ENCODE data around the gene PCYT1B.

Gene PCYT1B

DNA sequence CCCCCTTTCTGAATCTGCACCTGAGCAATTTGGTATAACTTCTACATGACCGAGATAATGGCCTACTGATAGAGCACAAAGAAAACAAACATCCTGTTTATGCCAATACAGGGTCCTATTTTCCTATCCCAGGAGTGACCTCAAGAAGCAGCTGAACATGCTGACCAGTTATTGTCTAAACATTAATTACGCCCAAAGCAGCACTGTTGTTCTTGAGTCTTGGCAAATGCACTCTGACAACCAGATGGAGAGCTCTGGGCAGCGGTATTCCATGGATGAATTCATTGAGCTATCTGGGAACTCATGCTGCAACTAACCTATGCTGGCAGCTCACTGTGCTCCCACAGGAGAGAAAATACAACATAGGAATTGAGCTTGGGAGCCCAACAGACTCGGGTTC, 52.6 kb downstream of the PCYT1B start:
- Mint-ChIP-seq H3K36me3 (no peaks in the 10 kb centered on the region), H3K4me1 (ENCODE audit: low read depth) (no peaks in the 10 kb centered on the region), H3K27me3 (no peaks in the 10 kb centered on the region), H3K9me3 (ENCODE audit: low read depth) (no peaks in the 10 kb centered on the region), H3K4me3 (no peak overlapping the region), H3K27ac (no peak overlapping the region)

DNA sequence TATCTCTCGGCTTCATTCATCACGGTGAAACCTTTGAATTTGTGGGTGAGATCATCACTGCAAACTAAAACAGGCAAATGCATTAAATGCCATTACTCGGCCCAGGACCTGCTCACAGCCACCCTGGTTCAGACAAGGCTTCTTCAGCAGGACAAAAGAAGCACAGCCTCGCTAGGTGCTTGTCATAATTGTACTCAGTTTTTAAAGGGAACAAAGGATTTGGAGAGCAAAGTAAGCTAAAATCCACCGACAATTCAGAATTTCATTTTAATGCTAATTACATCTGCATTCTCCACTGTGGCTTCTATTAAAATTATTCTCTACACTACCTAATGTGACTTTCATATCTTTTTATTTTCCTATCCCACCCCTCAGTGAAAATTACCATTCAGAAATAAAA, 57.0 kb downstream of the PCYT1B start:
- no peaks in the 10 kb centered on the region for H3K36me3 Mint-ChIP-seq
- no peak overlapping the region for H3K4me3 Mint-ChIP-seq
- no peaks in the 10 kb centered on the region for H3K9me3 Mint-ChIP-seq (ENCODE audit: low read depth)
- H3K27me3 Mint-ChIP-seq: no peaks in the 10 kb centered on the region
- no peak overlapping the region for H3K27ac Mint-ChIP-seq
- no peaks in the 10 kb centered on the region for H3K4me1 Mint-ChIP-seq (ENCODE audit: low read depth)

DNA sequence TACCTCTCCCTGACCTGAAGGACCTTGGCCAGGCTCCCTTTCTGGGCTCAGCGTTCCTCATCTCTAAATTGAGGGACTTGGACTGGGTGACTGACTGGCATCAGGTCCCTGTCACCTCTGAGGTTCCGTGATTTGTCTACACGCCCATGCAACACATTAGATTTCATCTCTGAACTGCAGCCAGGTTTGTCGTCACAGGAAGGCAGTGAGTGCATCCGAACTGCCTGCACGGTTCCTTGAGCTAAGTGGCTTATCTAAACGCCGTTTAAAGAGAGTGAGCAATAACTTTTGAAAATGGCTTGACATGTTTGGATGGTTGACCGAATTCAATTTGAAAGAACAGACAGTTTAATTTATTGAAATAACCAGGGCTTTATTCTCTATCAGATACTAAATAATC, 70.1 kb downstream of the PCYT1B start:
- Mint-ChIP-seq H3K36me3 (no peaks in the 10 kb centered on the region), H3K4me1 (ENCODE audit: low read depth) (no peaks in the 10 kb centered on the region), H3K27me3 (no peaks in the 10 kb centered on the region), H3K4me3 (no peak overlapping the region), H3K9me3 (ENCODE audit: low read depth) (no peaks in the 10 kb centered on the region), H3K27ac (no peak overlapping the region)

DNA sequence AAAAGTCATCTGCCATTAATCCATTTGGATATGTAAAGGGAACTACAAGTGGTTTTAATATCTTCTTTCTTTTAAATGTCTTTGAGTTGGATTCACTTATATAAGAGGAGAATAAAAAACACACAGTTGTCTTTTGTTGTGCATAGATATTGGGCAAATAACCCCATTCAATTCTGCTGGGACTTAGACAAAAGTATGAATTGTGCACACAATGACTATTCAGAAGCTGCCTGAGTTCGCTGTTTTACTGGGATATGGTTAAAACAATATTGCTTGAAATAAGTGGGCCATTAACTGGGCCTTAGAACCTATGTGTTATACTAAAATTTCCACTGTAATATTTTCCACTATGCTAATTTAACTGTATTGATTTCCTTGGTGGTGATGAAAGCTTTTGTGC, 71.7 kb downstream of the PCYT1B start:
- H3K4me3 Mint-ChIP-seq: no peak overlapping the region
- H3K27me3 Mint-ChIP-seq: no peaks in the 10 kb centered on the region
- H3K27ac Mint-ChIP-seq: no peak overlapping the region
- H3K36me3 Mint-ChIP-seq: no peaks in the 10 kb centered on the region
- H3K4me1 Mint-ChIP-seq (ENCODE audit: low read depth): no peaks in the 10 kb centered on the region
- H3K9me3 Mint-ChIP-seq (ENCODE audit: low read depth): no peaks in the 10 kb centered on the region

DNA sequence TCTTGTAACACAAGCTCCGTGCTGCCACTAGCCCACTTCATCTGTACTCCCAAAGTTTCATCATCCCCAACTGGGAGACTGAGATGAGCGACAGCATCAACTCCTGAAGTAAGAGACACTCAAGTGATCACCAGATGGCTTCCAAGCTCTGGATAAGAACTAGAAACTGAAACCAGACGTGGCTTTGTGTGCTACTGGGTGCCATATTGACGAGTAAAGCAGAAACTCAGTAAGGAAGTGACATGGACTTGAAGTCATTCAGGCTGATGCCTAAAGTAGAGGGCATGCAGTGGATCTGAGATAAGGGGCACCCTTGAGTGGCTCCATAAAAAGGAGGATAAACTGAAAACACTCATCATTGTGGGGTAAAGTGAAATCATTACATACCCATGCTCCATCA, 72.4 kb downstream of the PCYT1B start:
- Mint-ChIP-seq H3K4me3 (no peak overlapping the region), H3K36me3 (no peaks in the 10 kb centered on the region), H3K27me3 (no peaks in the 10 kb centered on the region), H3K27ac (no peak overlapping the region), H3K9me3 (ENCODE audit: low read depth) (no peaks in the 10 kb centered on the region), H3K4me1 (ENCODE audit: low read depth) (no peaks in the 10 kb centered on the region)

DNA sequence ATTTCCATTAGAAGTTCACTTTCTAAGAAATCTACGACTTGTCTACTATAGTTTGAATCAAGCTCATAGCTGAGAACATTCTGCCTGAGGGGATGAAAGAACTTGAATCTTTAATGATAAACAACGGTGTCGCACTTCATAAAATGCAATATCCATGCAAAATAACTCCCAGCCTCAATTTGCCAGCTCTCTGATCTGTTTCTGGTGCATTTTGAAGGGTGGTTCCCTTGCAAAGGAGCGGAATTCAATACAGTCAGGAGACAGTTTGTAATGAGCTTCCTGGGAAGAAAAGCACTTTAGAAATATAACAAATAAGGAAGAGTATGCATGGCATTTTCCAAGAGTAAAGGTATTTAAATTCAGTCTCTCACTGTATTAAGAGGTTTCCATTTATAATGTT, 80.0 kb downstream of the PCYT1B start:
- Mint-ChIP-seq H3K4me3 (no peak overlapping the region), H3K27ac (no peak overlapping the region), H3K4me1 (ENCODE audit: low read depth) (no peaks in the 10 kb centered on the region), H3K27me3 (peaks cover 2% of the 10 kb centered on the region), H3K36me3 (no peaks in the 10 kb centered on the region), H3K9me3 (ENCODE audit: low read depth) (no peaks in the 10 kb centered on the region)

DNA sequence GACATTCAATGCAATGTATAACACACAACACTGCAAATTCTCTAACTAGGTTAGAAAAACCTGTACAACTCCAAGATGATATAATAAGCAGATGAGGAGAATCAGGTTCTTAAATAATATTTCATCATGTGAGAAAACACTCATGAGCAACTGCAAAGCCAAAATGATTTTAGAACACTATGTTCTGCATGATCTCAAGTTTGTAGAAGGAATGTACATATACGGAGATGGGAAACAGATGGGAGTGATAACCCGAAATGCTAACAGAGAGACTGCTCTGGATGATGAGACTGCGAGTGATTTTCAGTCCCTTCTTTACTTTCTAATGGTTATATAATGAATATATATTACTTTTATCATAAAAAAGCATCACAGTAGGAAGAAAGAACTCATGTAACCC, 80.9 kb downstream of the PCYT1B start:
- Mint-ChIP-seq H3K27ac (no peak overlapping the region), H3K9me3 (ENCODE audit: low read depth) (no peaks in the 10 kb centered on the region), H3K4me3 (no peak overlapping the region), H3K36me3 (no peaks in the 10 kb centered on the region), H3K4me1 (ENCODE audit: low read depth) (no peaks in the 10 kb centered on the region), H3K27me3 (peaks cover 2% of the 10 kb centered on the region)

DNA sequence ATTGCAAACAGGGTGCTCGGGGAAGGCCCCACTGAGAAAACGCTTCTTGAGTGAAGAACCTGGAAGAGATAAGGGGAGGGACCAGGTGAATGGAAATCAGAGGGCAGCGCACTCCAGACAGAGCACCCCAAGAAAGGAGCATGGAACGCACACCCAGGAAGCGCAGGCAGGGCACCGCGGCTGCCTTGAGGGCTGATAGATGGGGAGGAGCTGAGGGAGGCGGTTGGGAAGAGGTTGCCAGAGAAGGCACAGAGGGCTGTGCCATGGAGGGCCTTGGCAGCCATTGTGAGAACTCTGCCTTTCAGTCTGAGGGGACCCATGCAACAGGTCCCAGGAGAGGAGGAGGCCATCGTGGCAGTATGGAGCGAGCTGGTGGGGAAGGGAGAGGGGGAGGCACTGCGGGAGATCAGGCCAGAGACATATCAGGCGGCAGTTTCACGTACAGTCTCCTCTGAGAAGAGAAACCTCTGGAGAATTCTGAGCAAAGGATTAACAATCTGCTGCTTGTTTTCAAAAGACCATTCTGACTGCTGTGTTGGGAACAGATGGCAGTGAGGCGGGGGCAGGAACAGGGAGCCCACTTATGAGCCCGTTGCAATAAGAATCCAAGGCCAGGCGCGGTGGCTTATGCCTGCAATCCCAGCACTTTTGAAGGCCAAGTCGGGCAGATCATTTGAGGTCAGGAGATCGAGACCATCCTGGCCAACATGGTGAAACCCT, 83.7 kb downstream of the PCYT1B start:
- Mint-ChIP-seq H3K4me3 (no peak overlapping the region), H3K27me3 (peaks cover 2% of the 10 kb centered on the region), H3K4me1 (ENCODE audit: low read depth) (no peaks in the 10 kb centered on the region), H3K27ac (no peak overlapping the region), H3K36me3 (no peaks in the 10 kb centered on the region), H3K9me3 (ENCODE audit: low read depth) (no peaks in the 10 kb centered on the region)

DNA sequence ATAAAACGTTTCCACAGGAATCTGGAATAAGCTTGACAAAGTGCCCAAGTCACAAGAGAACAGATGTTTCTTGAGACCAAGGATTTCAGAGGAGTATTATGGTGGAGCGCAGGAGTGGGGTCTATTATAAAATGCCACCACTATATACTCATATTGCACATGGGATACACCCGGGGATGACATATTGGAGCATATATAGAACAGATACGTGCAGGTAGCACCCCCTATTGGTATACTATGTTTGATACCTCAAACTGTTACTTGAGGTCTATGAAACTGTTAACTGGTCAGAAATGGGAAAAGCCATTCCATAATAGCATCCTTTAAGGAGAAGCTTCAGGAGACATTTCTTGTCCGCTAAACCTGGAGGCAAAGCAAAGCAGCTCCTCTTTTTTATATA, 86.0 kb downstream of the PCYT1B start:
- Mint-ChIP-seq H3K4me1 (ENCODE audit: low read depth) (no peaks in the 10 kb centered on the region), H3K27me3 (peaks cover 2% of the 10 kb centered on the region), H3K4me3 (no peak overlapping the region), H3K27ac (no peak overlapping the region), H3K9me3 (ENCODE audit: low read depth) (no peaks in the 10 kb centered on the region), H3K36me3 (no peaks in the 10 kb centered on the region)

DNA sequence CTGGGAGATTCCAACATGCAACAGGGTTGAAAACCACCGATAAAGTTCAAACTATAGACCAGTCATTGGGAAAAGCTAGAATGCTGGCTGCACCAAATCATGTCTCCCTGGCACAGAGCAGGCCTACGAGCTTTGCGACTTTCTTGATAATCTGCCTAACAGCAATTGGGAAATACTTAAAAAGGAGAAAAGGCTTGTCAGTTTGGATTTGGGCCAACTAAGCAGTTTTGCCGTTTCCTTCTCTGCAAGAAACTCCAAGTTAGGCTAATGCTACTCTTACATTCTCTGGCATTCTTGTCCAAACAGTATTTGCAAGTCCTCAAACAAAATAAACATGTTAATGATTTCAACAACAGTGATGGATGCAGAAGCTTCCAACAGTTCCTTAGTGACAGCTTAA, 94.1 kb downstream of the PCYT1B start:
- Mint-ChIP-seq H3K27ac (no peak overlapping the region), H3K9me3 (ENCODE audit: low read depth) (no peaks in the 10 kb centered on the region), H3K27me3 (no peaks in the 10 kb centered on the region), H3K4me1 (ENCODE audit: low read depth) (no peaks in the 10 kb centered on the region), H3K4me3 (no peak overlapping the region), H3K36me3 (no peaks in the 10 kb centered on the region)

DNA sequence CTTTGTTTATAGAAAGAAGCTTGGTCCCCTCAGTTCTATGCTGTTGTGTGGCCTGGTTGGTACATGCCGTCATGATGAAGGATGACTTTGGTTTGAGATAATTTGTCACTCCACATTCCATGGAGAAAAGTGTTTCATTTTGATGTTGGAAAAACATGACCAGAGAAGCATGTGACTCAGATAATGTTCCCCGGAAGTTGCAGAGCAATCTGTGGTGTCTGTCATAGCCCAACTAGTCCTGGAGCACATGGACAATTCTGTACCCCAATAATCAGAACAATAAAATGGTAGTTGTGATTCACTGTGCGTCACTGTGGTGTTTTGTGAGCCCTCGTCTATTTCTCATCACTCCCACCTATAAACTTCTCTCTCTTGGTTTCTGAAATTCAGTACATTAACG, 97.0 kb downstream of the PCYT1B start:
- Mint-ChIP-seq H3K36me3 (no peaks in the 10 kb centered on the region), H3K4me1 (ENCODE audit: low read depth) (no peaks in the 10 kb centered on the region), H3K27ac (no peak overlapping the region), H3K4me3 (no peak overlapping the region), H3K27me3 (no peaks in the 10 kb centered on the region), H3K9me3 (ENCODE audit: low read depth) (no peaks in the 10 kb centered on the region)

DNA sequence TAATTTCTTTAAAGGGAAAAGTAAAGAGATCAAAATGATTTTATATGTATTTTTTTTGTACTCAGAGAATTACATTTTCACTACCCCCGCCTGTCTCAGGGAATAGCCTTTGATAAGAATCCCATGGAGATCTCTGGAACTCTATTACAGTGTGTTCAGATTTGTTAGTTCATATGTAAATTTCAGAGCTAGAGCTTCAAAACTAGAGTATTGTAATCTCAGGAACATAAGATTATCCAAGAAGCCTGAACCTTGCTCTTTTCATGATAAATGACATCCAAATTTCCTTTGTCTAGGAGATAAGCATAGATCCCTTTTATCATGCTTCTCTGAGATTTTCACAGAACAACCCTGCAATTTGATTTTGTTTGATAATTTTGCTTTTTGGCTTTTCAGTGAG, 99.2 kb downstream of the PCYT1B start:
- Mint-ChIP-seq H3K36me3 (no peaks in the 10 kb centered on the region), H3K4me1 (ENCODE audit: low read depth) (no peaks in the 10 kb centered on the region), H3K9me3 (ENCODE audit: low read depth) (no peaks in the 10 kb centered on the region), H3K27ac (no peak overlapping the region), H3K4me3 (no peak overlapping the region), H3K27me3 (no peaks in the 10 kb centered on the region)

DNA sequence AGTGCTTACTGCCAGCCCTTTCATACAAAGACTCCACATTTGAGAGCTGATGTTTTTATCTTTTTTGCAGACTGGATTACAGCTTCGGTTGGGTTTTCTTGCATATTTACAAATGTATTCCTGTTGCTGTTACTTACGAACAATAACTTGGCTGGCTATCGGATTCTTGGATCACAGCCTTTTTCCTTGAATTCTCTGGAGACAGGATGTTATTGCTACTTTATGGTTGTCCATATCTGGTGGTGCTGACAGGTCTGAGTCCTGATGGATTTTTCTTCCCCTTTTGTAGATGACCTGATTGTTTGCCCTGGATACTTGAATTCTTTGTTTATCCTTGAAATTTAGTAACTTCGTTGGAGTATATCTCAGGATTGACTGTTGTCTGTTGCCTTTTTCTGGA, 104.4 kb downstream of the PCYT1B start:
- no peaks in the 10 kb centered on the region for H3K36me3 Mint-ChIP-seq
- no peak overlapping the region for H3K27ac Mint-ChIP-seq
- H3K4me1 Mint-ChIP-seq (ENCODE audit: low read depth): no peaks in the 10 kb centered on the region
- H3K4me3 Mint-ChIP-seq: no peak overlapping the region
- no peaks in the 10 kb centered on the region for H3K9me3 Mint-ChIP-seq (ENCODE audit: low read depth)
- no peaks in the 10 kb centered on the region for H3K27me3 Mint-ChIP-seq

DNA sequence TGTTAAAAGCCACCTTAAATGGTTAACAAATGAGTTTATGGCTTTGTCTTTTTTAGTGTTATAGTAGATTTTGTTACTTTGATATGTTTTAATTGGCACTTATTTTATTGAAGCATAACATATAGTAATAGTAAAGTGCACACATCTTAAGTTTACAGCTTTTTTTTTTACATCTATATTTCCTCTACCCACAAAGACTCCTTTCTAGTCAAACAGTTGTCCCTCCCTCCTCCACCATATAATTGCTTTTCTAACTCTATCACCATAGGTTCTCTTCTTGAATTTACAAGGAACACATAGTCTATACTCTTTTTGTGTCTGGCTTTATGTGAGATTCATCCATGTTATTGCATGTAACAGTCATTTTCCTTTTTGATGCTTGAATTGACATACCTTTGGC, 110.6 kb downstream of the PCYT1B start:
- Mint-ChIP-seq H3K9me3 (ENCODE audit: low read depth) (no peaks in the 10 kb centered on the region), H3K27me3 (no peaks in the 10 kb centered on the region), H3K27ac (no peak overlapping the region), H3K4me3 (no peak overlapping the region), H3K36me3 (no peaks in the 10 kb centered on the region), H3K4me1 (ENCODE audit: low read depth) (no peaks in the 10 kb centered on the region)

DNA sequence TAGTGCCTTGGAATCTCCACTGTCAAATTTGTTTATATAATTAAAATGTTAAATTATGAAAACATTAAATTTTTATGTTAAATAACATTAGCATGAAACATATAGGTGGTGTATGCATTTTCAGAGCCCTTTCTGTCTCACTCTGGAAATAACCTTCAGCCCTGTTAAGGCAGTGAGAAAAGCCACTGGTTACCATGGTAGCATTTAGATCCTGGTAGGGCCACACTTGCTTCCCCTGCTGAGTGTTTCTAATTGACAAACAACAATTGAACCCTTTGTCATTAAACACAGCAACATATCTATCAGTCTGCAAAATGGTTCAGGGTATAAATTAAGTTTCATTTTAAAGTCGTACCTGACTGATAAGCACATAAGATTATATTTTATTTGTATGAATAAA, 118.5 kb downstream of the PCYT1B start:
- Mint-ChIP-seq H3K4me1 (ENCODE audit: low read depth) (no peaks in the 10 kb centered on the region), H3K27me3 (no peaks in the 10 kb centered on the region), H3K36me3 (no peaks in the 10 kb centered on the region), H3K27ac (no peak overlapping the region), H3K4me3 (no peak overlapping the region), H3K9me3 (ENCODE audit: low read depth) (no peaks in the 10 kb centered on the region)

DNA sequence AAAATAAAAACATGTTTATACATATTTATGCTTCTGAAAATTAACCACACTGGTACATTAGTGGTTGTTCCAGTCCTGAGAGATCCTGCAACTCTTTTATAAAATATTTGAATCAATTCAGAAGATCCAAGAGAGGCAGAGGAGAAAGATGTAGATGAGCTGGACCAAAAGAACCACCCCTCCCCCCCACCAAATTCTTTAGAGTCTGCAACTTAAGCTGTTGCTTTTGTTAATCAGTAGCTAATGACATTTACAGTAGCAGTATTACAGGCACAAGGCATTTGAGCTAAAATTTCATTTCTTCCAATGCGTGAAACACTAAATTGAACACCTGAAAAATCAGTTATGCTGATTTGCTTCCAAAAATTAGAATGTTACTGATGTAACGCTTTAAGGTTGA, 120.5 kb downstream of the PCYT1B start:
- Mint-ChIP-seq H3K9me3 (ENCODE audit: low read depth) (no peaks in the 10 kb centered on the region), H3K27me3 (no peaks in the 10 kb centered on the region), H3K36me3 (no peaks in the 10 kb centered on the region), H3K27ac (no peak overlapping the region), H3K4me1 (ENCODE audit: low read depth) (no peaks in the 10 kb centered on the region), H3K4me3 (no peak overlapping the region)

All from activated naive CD8-positive, alpha-beta T cell (primary cell).